Smooth muscle cell of trachea (primary cell): ENCODE results near the gene C17orf50. TPM values are rescaled to one million over a fixed set of nuclear protein-coding genes. Genes with fewer than 3 reads are reported as not detected.

Experiments
- total RNA-seq: library from RNA; depleted of rRNA; stranded (reverse); fragments of >200 nt; gene quantifications from 2 replicates; pipeline ENCODE4 v1.2.1, GENCODE V29; 2014

The C17orf50 gene
- total RNA-seq: not detected in 2 replicates

GRCh38 chr17:35760587-35760986 lies at the start of gene C17orf50:
TSS of gene C17orf50 (plus strand) at chr17:35760887. CDS start at chr17:35760942, 55 bp downstream.

GRCh38 chr17:35731239-35731916 lies 29.3 kb upstream of the C17orf50 start, which contains the start of gene RASL10B:
TSS of gene RASL10B (plus strand) at chr17:35731639. CDS start at chr17:35735185, 3,546 bp downstream.

GRCh38 chr17:35752945-35753764 lies 7.5 kb upstream of the C17orf50 start, which contains the start of gene GAS2L2:
TSS of gene GAS2L2 (minus strand) at chr17:35753239. CDS start at chr17:35752850, 389 bp downstream.

GRCh38 chr17:35795007-35795870 lies 34.6 kb downstream of the C17orf50 start, which contains the start of gene MMP28:
TSS of gene MMP28 (minus strand) at chr17:35795641. CDS start at chr17:35795377, 264 bp downstream.

GRCh38 chr17:35808962-35809854 lies 48.5 kb downstream of the C17orf50 start, which contains the start of gene TAF15:
TSS of gene TAF15 (plus strand) at chr17:35809484. CDS start at chr17:35809570, 86 bp downstream.

Other genes starting within 250 kb of the C17orf50 start
- gene SLFN12L, start 223.2 kb upstream of the C17orf50 start, total RNA-seq: 0.15 and 0.17 TPM in 2 replicates
- not detected in 2 replicates for gene SLFN14, start 200.1 kb upstream of the C17orf50 start, total RNA-seq
- gene PEX12, start 182.3 kb upstream of the C17orf50 start, total RNA-seq: 6.4 and 10.4 TPM in 2 replicates
- gene AP2B1, start 173.6 kb upstream of the C17orf50 start, total RNA-seq: 104 and 130 TPM in 2 replicates
- gene RASL10B, start 29.2 kb upstream of the C17orf50 start, total RNA-seq: 0.58 and 4.6 TPM in 2 replicates
- gene GAS2L2, start 7.6 kb upstream of the C17orf50 start, total RNA-seq: not detected in 2 replicates
- 1.2 TPM in 1 of 2 replicates, not detected in the other for gene MMP28, start 34.8 kb downstream of the C17orf50 start, total RNA-seq
- 52.8 and 62.8 TPM in 2 replicates for gene TAF15, start 48.6 kb downstream of the C17orf50 start, total RNA-seq
- not detected in 2 replicates for gene HEATR9, start 108.0 kb downstream of the C17orf50 start, total RNA-seq
- gene CCL5, start 119.5 kb downstream of the C17orf50 start, total RNA-seq: 0.50 TPM in 1 of 2 replicates, not detected in the other
- 0.66 and 0.87 TPM in 2 replicates for gene RDM1, start 169.9 kb downstream of the C17orf50 start, total RNA-seq
- not detected in 2 replicates for gene LYZL6, start 182.8 kb downstream of the C17orf50 start, total RNA-seq
- not detected in 2 replicates for gene CCL16, start 220.6 kb downstream of the C17orf50 start, total RNA-seq
- under 0.01 TPM in 1 of 2 replicates, not detected in the other for gene CCL14, start 225.8 kb downstream of the C17orf50 start, total RNA-seq
- gene CCL15, start 240.7 kb downstream of the C17orf50 start, total RNA-seq: not detected in 2 replicates